H9 (cell line): ENCODE data around the gene GPAT3. TPM values are rescaled to one million over a fixed set of nuclear protein-coding genes. Genes with fewer than 3 reads are reported as not detected.

Experiments
- DNase-seq: peaks from one replicate; pipeline ENCODE4 v3.0.0-alpha.2; 2017
- H2AFZ ChIP-seq: one replicate; pipeline ENCODE4 v1.6.1; 2013; ENCODE audit warnings: mild to moderate bottlenecking, low read length, control low read depth, moderate library complexity
- H2AK5ac ChIP-seq: 2 replicates; pipeline ENCODE4 v1.6.1; 2013; ENCODE audit warnings: low read length, control low read depth, mixed read lengths; ENCODE audit not compliant: insufficient read length
- H2BK120ac ChIP-seq: one replicate; pipeline ENCODE4 v1.6.1; 2013; ENCODE audit warnings: low read depth, mild to moderate bottlenecking, low read length, control low read depth, inconsistent platforms; ENCODE audit not compliant: poor library complexity, severe bottlenecking
- H2BK12ac ChIP-seq: 2 replicates; pipeline ENCODE4 v1.6.1; 2013; ENCODE audit warnings: low read length, control low read depth, mixed read lengths, low read depth; ENCODE audit not compliant: insufficient read length
- H2BK15ac ChIP-seq: 2 replicates; pipeline ENCODE4 v1.6.1; 2013; ENCODE audit warnings: low read depth, low read length, control low read depth
- H2BK20ac ChIP-seq: one replicate; pipeline ENCODE4 v1.6.1; 2013; ENCODE audit warnings: low read depth, mild to moderate bottlenecking, low read length, control low read depth, inconsistent platforms; ENCODE audit not compliant: poor library complexity, severe bottlenecking
- H2BK5ac ChIP-seq: 2 replicates; pipeline ENCODE4 v1.6.1; 2013; ENCODE audit warnings: low read length, control low read depth, mixed read lengths; ENCODE audit not compliant: insufficient read length
- H3K14ac ChIP-seq: 2 replicates; pipeline ENCODE4 v1.6.1; 2013; ENCODE audit warnings: low read length, control low read depth; ENCODE audit not compliant: insufficient read depth
- H3K18ac ChIP-seq: 2 replicates; pipeline ENCODE4 v1.6.1; 2013; ENCODE audit warnings: low read depth, mild to moderate bottlenecking, mixed read lengths, low read length, control low read depth; ENCODE audit not compliant: insufficient read length
- H3K23ac ChIP-seq: 2 replicates; pipeline ENCODE4 v1.6.1; 2013; ENCODE audit warnings: low read length, control low read depth, mixed read lengths, low read depth; ENCODE audit not compliant: insufficient read length
- H3K23me2 ChIP-seq: 2 replicates; pipeline ENCODE4 v1.6.1; 2013; ENCODE audit warnings: low read depth, mild to moderate bottlenecking, mixed read lengths, low read length, control low read depth; ENCODE audit not compliant: insufficient read length, poor library complexity, severe bottlenecking
- H3K27ac ChIP-seq: 2 replicates; pipeline ENCODE4 v1.5.1; 2013; ENCODE audit warnings: low read length, control low read depth, mixed read lengths, low read depth; ENCODE audit not compliant: insufficient read length
- H3K27me3 ChIP-seq: 2 replicates; pipeline ENCODE4 v1.6.1; 2013; ENCODE audit warnings: low read length, control low read depth, inconsistent platforms; ENCODE audit not compliant: insufficient read depth
- H3K4ac ChIP-seq: 2 replicates; pipeline ENCODE4 v1.6.1; 2013; ENCODE audit warnings: low read depth, mild to moderate bottlenecking, control low read depth, inconsistent platforms, low read length, moderate library complexity
- H3K4me1 ChIP-seq: 2 replicates; pipeline ENCODE4 v1.6.1; 2013; ENCODE audit warnings: low read length, control low read depth, inconsistent platforms; ENCODE audit not compliant: insufficient read depth
- H3K4me2 ChIP-seq: 2 replicates; pipeline ENCODE4 v1.6.1; 2013; ENCODE audit warnings: low read length, control low read depth, mixed read lengths; ENCODE audit not compliant: insufficient read length, insufficient read depth
- H3K56ac ChIP-seq: 2 replicates; pipeline ENCODE4 v1.6.1; 2013; ENCODE audit warnings: low read depth, mild to moderate bottlenecking, mixed read lengths, low read length, control low read depth; ENCODE audit not compliant: insufficient read length
- H3K79me1 ChIP-seq: 2 replicates; pipeline ENCODE4 v1.6.1; 2013; ENCODE audit warnings: low read depth, mild to moderate bottlenecking, moderate library complexity, low read length, control low read depth, inconsistent platforms; ENCODE audit not compliant: insufficient read depth, poor library complexity, severe bottlenecking
- H3K79me2 ChIP-seq: 2 replicates; pipeline ENCODE4 v1.6.1; 2013; ENCODE audit warnings: low read length, control low read depth, inconsistent platforms; ENCODE audit not compliant: insufficient read depth
- H3K9ac ChIP-seq: 2 replicates; pipeline ENCODE4 v1.6.1; 2013; ENCODE audit warnings: low read length, control low read depth, mixed read lengths; ENCODE audit not compliant: insufficient read length; ENCODE audit errors: extremely low read depth
- H3K9me3 ChIP-seq: one replicate; pipeline ENCODE4 v1.6.1; 2013; ENCODE audit warnings: low read depth, low read length, inconsistent platforms; ENCODE audit not compliant: control insufficient read depth
- H3T11ph ChIP-seq: one replicate; pipeline ENCODE4 v1.6.1; 2013; ENCODE audit warnings: mild to moderate bottlenecking, low read length, control low read depth, inconsistent platforms
- H4K20me1 ChIP-seq: one replicate; pipeline ENCODE4 v1.6.1; 2013; ENCODE audit not compliant: control insufficient read depth, insufficient read length, insufficient read depth
- H4K5ac ChIP-seq: 2 replicates; pipeline ENCODE4 v1.6.1; 2013; ENCODE audit warnings: low read depth, mild to moderate bottlenecking, mixed read lengths, low read length, control low read depth; ENCODE audit not compliant: insufficient read length
- H4K8ac ChIP-seq: replicated peaks from 2 replicates; pipeline ENCODE4 v1.6.1; 2013; ENCODE audit warnings: low read length, control low read depth, mixed read lengths, low read depth; ENCODE audit not compliant: insufficient read length
- H4K91ac ChIP-seq: 2 replicates; pipeline ENCODE4 v1.6.1; 2013; ENCODE audit warnings: low read depth, mild to moderate bottlenecking, moderate library complexity, mixed read lengths, low read length, control low read depth; ENCODE audit not compliant: insufficient read length
- H3K27ac Mint-ChIP-seq, 3 experiments: 2 replicates in 2 of 3; 3 replicates in 1 of 3; pipeline ENCODE4 v1.8.0; 2020 to 2021; ENCODE audit warnings: mixed read lengths in 3 of 3, mild to moderate bottlenecking in 1 of 3, moderate library complexity in 1 of 3
- H3K27me3 Mint-ChIP-seq: 2 replicates; pipeline ENCODE4 v1.8.0; 2021; ENCODE audit warnings: low read depth, mild to moderate bottlenecking, moderate library complexity, mixed read lengths
- H3K36me3 Mint-ChIP-seq, 3 experiments: 2 replicates in 2 of 3; 3 replicates in 1 of 3; pipeline ENCODE4 v1.8.0; 2020 to 2021; ENCODE audit warnings: low read depth in 3 of 3, mixed read lengths in 3 of 3; ENCODE audit not compliant: insufficient read depth in 1 of 3
- H3K4me1 Mint-ChIP-seq, 2 experiments: 2 replicates each; pipeline ENCODE4 v1.8.0; 2020; ENCODE audit warnings: mixed read lengths in 2 of 2
- H3K4me3 Mint-ChIP-seq, 2 experiments: 2 replicates in 1 of 2; 3 replicates in 1 of 2; pipeline ENCODE4 v1.8.0; 2020 to 2021; ENCODE audit warnings: mild to moderate bottlenecking in 2 of 2, mixed read lengths in 2 of 2, moderate library complexity in 1 of 2
- H3K9me3 Mint-ChIP-seq, 2 experiments: 2 replicates in 1 of 2; 3 replicates in 1 of 2; pipeline ENCODE4 v1.8.0; 2020; ENCODE audit warnings: mild to moderate bottlenecking in 2 of 2, mixed read lengths in 2 of 2, moderate library complexity in 1 of 2
- CTCF ChIP-seq: fragments of 200-600 bp; sonication (generic); conservative IDR thresholded peaks from 3 replicates; pipeline ENCODE4 v1.8.0; 2021; ENCODE audit warnings: antibody characterized with exemption, mild to moderate bottlenecking
- WGBS: extraction: QIAGEN DNeasy Blood & Tissue Kit; methylation state at CpG from one replicate; pipeline ENCODE4 v1.1.7; 2013; ENCODE audit warnings: missing lambda C conversion rate, low lambda C conversion rate, mixed read lengths; ENCODE audit not compliant: insufficient read length; ENCODE audit errors: extremely low coverage; 5-methylcytosine and 5-hydroxymethylcytosine counted together
- total RNA-seq: library from RNA; stranded (reverse); gene quantifications from 2 replicates; pipeline ENCODE4 v1.2.1, GENCODE V29; 2021

GPAT3 gene
- total RNA-seq, 1 experiment from 2014 or later = 1.8 TPM

DNA sequence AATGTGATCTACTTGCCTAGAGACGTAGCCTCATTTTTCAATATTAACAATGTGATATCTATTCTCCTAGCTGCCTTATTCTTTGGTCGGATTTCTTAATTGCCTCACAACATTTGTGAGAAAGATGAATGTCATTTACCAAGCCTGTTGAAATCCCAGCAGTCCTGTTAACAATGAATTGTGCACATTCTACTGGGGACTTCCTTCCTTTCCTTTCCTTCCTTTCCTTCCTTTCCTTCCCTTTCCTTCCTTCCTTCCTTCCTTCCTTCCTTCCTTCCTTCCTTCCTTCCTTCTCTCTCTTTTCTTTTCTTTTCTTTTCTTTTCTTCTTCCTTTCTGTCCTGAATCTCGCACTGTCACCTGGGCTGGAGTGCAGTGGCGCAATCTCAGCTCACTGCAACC is 107.1 kb downstream of the GPAT3 start:
- no peak overlapping the region for H2BK12ac ChIP-seq
- no peak overlapping the region for H3K4me3 Mint-ChIP-seq
- H2BK20ac ChIP-seq = no peak overlapping the region
- H3K79me2 ChIP-seq = no peaks in the 10 kb centered on the region
- H3K9me3 Mint-ChIP-seq = no peaks in the 10 kb centered on the region; a peak in 1 of 5 replicates
- H3K36me3 Mint-ChIP-seq = no peaks in the 10 kb centered on the region
- no peak overlapping the region for H3T11ph ChIP-seq
- H3K9ac ChIP-seq = no peak overlapping the region
- no peaks in the 10 kb centered on the region for H3K27me3 ChIP-seq
- H3K27me3 Mint-ChIP-seq = no peaks in the 10 kb centered on the region; the same call in 1 of the 2 replicates
- no peak for TF ChIP-seq CTCF
- no peak overlapping the region; a peak in 1 of 7 replicates for H3K27ac Mint-ChIP-seq
- H3K4me2 ChIP-seq = no peak overlapping the region
- no peaks in the 10 kb centered on the region for H3K9me3 ChIP-seq
- H3K27ac ChIP-seq = no peak overlapping the region
- no peak overlapping the region for H2AK5ac ChIP-seq
- H4K20me1 ChIP-seq = no peaks in the 10 kb centered on the region
- no peak overlapping the region for H4K8ac ChIP-seq
- no peak overlapping the region for H3K56ac ChIP-seq
- no peak overlapping the region for H2BK5ac ChIP-seq
- no CpG with 5 or more reads among the region's 4 CpGs for WGBS
- no peaks in the 10 kb centered on the region for H3K23me2 ChIP-seq
- no peak overlapping the region for H4K5ac ChIP-seq
- no peak overlapping the region for H3K4ac ChIP-seq
- H3K23ac ChIP-seq = no peak overlapping the region
- H2AFZ ChIP-seq = no peak overlapping the region
- H3K4me1 Mint-ChIP-seq = peaks cover 0 to 3% of the 10 kb centered on the region in 2 experiments; a peak in 1 of 4 replicates
- H2BK15ac ChIP-seq = no peak overlapping the region
- no peaks in the 10 kb centered on the region for H3K4me1 ChIP-seq
- no peak for DNase-seq
- no peak overlapping the region for H4K91ac ChIP-seq
- no peak overlapping the region for H3K18ac ChIP-seq
- no peak overlapping the region for H2BK120ac ChIP-seq
- H3K79me1 ChIP-seq = no peaks in the 10 kb centered on the region
- no peak overlapping the region for H3K14ac ChIP-seq
